H1 (cell line): Measurements from ENCODE around the gene TCERG1L. TPM values are rescaled to one million over a fixed set of nuclear protein-coding genes. Genes with fewer than 3 reads are reported as not detected.

ENCODE experiments used
- CTCF ChIA-PET: fragments of 300-600 bp; sonication (Branson Sonifier 250); formaldehyde crosslinking; loops from one replicate; lab custom pipeline; 2021; ENCODE audit not compliant: partially characterized antibody; lab: Charles Lee
- POLR2A ChIA-PET: fragments of 300-600 bp; sonication (Branson Sonifier 250); formaldehyde crosslinking; loops from one replicate; lab custom pipeline; 2021; ENCODE audit warnings: inconsistent platforms; ENCODE audit not compliant: partially characterized antibody; lab: Charles Lee
- DNase-seq, 2 experiments: peaks; one replicate each; pipeline versions ENCODE4 v3.0.0 to v3.0.0-alpha.2; 2010 to 2022; ENCODE audit warnings: low spot score in 2 of 2, low read depth in 1 of 2, mixed read lengths in 1 of 2
- FAIRE-seq: peaks from 2 replicates; lab custom pipeline; 2011; peaks lifted over from hg19 to GRCh38; lab: Jason Lieb, UNC
- H2AFZ ChIP-seq: 2 replicates; pipeline ENCODE4 v1.8.1; 2012; ENCODE audit warnings: low read length, inconsistent platforms
- H2AK5ac ChIP-seq: 2 replicates; pipeline ENCODE4 v1.6.1; 2013; ENCODE audit warnings: low read depth, low read length
- H2BK120ac ChIP-seq: replicated peaks from 2 replicates; pipeline ENCODE3; 2013; ENCODE audit warnings: low read depth, low read length, inconsistent platforms
- H2BK12ac ChIP-seq: 2 replicates; pipeline ENCODE4 v1.6.1; 2013; ENCODE audit warnings: low read depth, low read length
- H2BK15ac ChIP-seq: 2 replicates; pipeline ENCODE4 v1.6.1; 2013; ENCODE audit warnings: low read length
- H2BK20ac ChIP-seq: 2 replicates; pipeline ENCODE4 v1.6.1; 2013; ENCODE audit warnings: low read length
- H2BK5ac ChIP-seq: 2 replicates; pipeline ENCODE4 v1.6.1; 2013; ENCODE audit warnings: low read depth, low read length
- H3K14ac ChIP-seq: 2 replicates; pipeline ENCODE4 v1.6.1; 2013; ENCODE audit warnings: inconsistent platforms; ENCODE audit not compliant: insufficient read length
- H3K18ac ChIP-seq: 2 replicates; pipeline ENCODE4 v1.6.1; 2013; ENCODE audit warnings: low read length; ENCODE audit errors: extremely low read depth
- H3K23ac ChIP-seq: 2 replicates; pipeline ENCODE4 v1.6.1; 2013; ENCODE audit warnings: inconsistent platforms; ENCODE audit not compliant: insufficient read length
- H3K23me2 ChIP-seq: 2 replicates; pipeline ENCODE4 v1.6.1; 2013; ENCODE audit warnings: low read depth, low read length
- H3K27ac ChIP-seq: 2 replicates; pipeline ENCODE4 v1.6.1; 2011; ENCODE audit warnings: low read depth, low read length, inconsistent platforms
- H3K27me3 ChIP-seq, 4 experiments: replicated peaks in 1 of 4; 1 replicate in 1 of 4; 2 replicates in 3 of 4; pipeline versions ENCODE4 v1.6.1 to v1.8.1; 2011 to 2013; ENCODE audit warnings: low read length in 3 of 4, mild to moderate bottlenecking in 3 of 4, inconsistent platforms in 2 of 4, mixed read lengths in 2 of 4, moderate library complexity in 1 of 4; ENCODE audit not compliant: control insufficient read depth in 3 of 4, insufficient read depth in 3 of 4; ENCODE audit errors: extremely low read depth in 1 of 4
- H3K36me3 ChIP-seq, 4 experiments: 2 replicates each; pipeline versions ENCODE4 v1.6.1 to v1.8.1; 2011 to 2013; ENCODE audit warnings: mild to moderate bottlenecking in 4 of 4, low read length in 3 of 4, moderate library complexity in 2 of 4, control low read depth in 1 of 4, inconsistent platforms in 1 of 4; ENCODE audit not compliant: insufficient read depth in 4 of 4, control insufficient read depth in 2 of 4
- H3K4ac ChIP-seq: replicated peaks from 2 replicates; pipeline ENCODE3; 2013; ENCODE audit warnings: low read length, low read depth, mixed read lengths, inconsistent platforms; ENCODE audit not compliant: insufficient read length
- H3K4me1 ChIP-seq, 4 experiments: replicated peaks in 1 of 4; 1 replicate in 1 of 4; 2 replicates in 3 of 4; pipeline versions ENCODE4 v1.6.1 to v1.8.1; 2011 to 2013; ENCODE audit warnings: low read length in 3 of 4, inconsistent platforms in 2 of 4, mixed read lengths in 1 of 4; ENCODE audit not compliant: insufficient read depth in 4 of 4, control insufficient read depth in 3 of 4
- H3K4me2 ChIP-seq, 2 experiments: 2 replicates each; pipeline versions ENCODE4 v1.6.1 to v1.8.1; 2011 to 2013; ENCODE audit warnings: low read depth in 2 of 2, low read length in 2 of 2, control low read depth in 1 of 2, inconsistent platforms in 1 of 2, mild to moderate bottlenecking in 1 of 2; ENCODE audit not compliant: insufficient read depth in 1 of 2
- H3K4me3 ChIP-seq, 4 experiments: fragments of 200-600, 300-600 bp in 1 of 4; sonication (generic), shearing (Covaris generic), sonication (Bioruptor Twin) in 1 of 4; 2 replicates each; pipeline versions ENCODE4 v1.5.1 to v1.8.1; 2011 to 2016; ENCODE audit warnings: low read length in 4 of 4, low read depth in 3 of 4, control low read depth in 2 of 4, inconsistent platforms in 2 of 4, mild to moderate bottlenecking in 2 of 4, mixed read lengths in 1 of 4, moderate library complexity in 1 of 4; ENCODE audit not compliant: insufficient read depth in 2 of 4; ENCODE audit errors: extremely low read depth in 1 of 4
- H3K56ac ChIP-seq: replicated peaks from 2 replicates; pipeline ENCODE3; 2013; ENCODE audit warnings: low read depth, mild to moderate bottlenecking, mixed read lengths, low read length, inconsistent platforms; ENCODE audit not compliant: insufficient read length
- H3K79me1 ChIP-seq: 2 replicates; pipeline ENCODE4 v1.6.1; 2013; ENCODE audit warnings: low read depth, low read length, control low read depth
- H3K79me2 ChIP-seq, 2 experiments: 2 replicates each; pipeline versions ENCODE4 v1.6.1 to v1.8.1; 2012 to 2013; ENCODE audit warnings: low read length in 2 of 2, mild to moderate bottlenecking in 2 of 2, inconsistent platforms in 1 of 2; ENCODE audit not compliant: insufficient read depth in 2 of 2, control insufficient read depth in 1 of 2
- H3K9ac ChIP-seq, 4 experiments: replicated peaks in 1 of 4; 1 replicate in 1 of 4; 2 replicates in 3 of 4; pipeline versions ENCODE4 v1.6.1 to v1.8.1; 2011 to 2013; ENCODE audit warnings: low read depth in 3 of 4, low read length in 3 of 4, control low read depth in 2 of 4, mild to moderate bottlenecking in 2 of 4, moderate library complexity in 2 of 4, inconsistent platforms in 1 of 4; ENCODE audit errors: extremely low read depth in 1 of 4
- H3K9me3 ChIP-seq, 2 experiments: 2 replicates each; pipeline versions ENCODE4 v1.6.1 to v1.8.1; 2012 to 2013; ENCODE audit warnings: mild to moderate bottlenecking in 2 of 2, moderate library complexity in 2 of 2, control low read depth in 1 of 2, inconsistent platforms in 1 of 2, low read depth in 1 of 2, low read length in 1 of 2, mixed read lengths in 1 of 2; ENCODE audit not compliant: insufficient read depth in 2 of 2
- H4K20me1 ChIP-seq, 2 experiments: replicated peaks in 1 of 2; 2 replicates each; pipeline versions ENCODE3 to v1.8.1; 2011 to 2013; ENCODE audit warnings: inconsistent platforms in 2 of 2, low read length in 2 of 2, mild to moderate bottlenecking in 1 of 2; ENCODE audit not compliant: insufficient read depth in 2 of 2, control insufficient read depth in 1 of 2
- H4K5ac ChIP-seq: 2 replicates; pipeline ENCODE4 v1.6.1; 2013; ENCODE audit warnings: low read length, low read depth, mixed read lengths, inconsistent platforms; ENCODE audit not compliant: insufficient read length
- H4K8ac ChIP-seq: 2 replicates; pipeline ENCODE4 v1.8.0; 2013; ENCODE audit warnings: mild to moderate bottlenecking, moderate library complexity, low read length, inconsistent platforms; ENCODE audit not compliant: insufficient read depth; ENCODE audit errors: extremely low read depth
- H4K91ac ChIP-seq: replicated peaks from 2 replicates; pipeline ENCODE3; 2013; ENCODE audit warnings: low read length, mixed read lengths, inconsistent platforms; ENCODE audit not compliant: insufficient read length
- HDAC6 ChIP-seq: IDR thresholded peaks from one replicate; pipeline ENCODE4 v1.7.1; 2012; ENCODE audit warnings: low read depth, mild to moderate bottlenecking, inconsistent platforms, low read length, moderate library complexity
- POLR2A ChIP-seq, 2 experiments: IDR thresholded peaks; 1 replicate in 1 of 2; 2 replicates in 1 of 2; pipeline ENCODE4 v1.6.1; 2011; ENCODE audit warnings: low read depth in 2 of 2, low read length in 2 of 2, mild to moderate bottlenecking in 2 of 2; ENCODE audit errors: control extremely low read depth in 1 of 2
- TAF7 ChIP-seq: optimal IDR thresholded peaks from 2 replicates; pipeline ENCODE3; 2011; ENCODE audit warnings: low read depth, mild to moderate bottlenecking, inconsistent platforms, low read length, moderate library complexity, borderline replicate concordance
- WGBS, 2 experiments: shearing (Covaris generic) in 1 of 2; methylation state at CpG; one replicate each; pipeline versions ENCODE4 v1.1.6 to v1.1.7; 2013 to 2015; ENCODE audit warnings: low lambda C conversion rate in 2 of 2, mixed read lengths in 2 of 2, inconsistent platforms in 1 of 2, low coverage in 1 of 2, missing lambda C conversion rate in 1 of 2; ENCODE audit not compliant: insufficient replicate concordance in 2 of 2, insufficient coverage in 1 of 2, insufficient read length in 1 of 2; ENCODE audit errors: extremely low coverage in 1 of 2, missing lambda C conversion rate in 1 of 2; 5-methylcytosine and 5-hydroxymethylcytosine counted together
- polyA plus RNA-seq, 7 experiments: library from polyadenylated mRNA; depleted of rRNA in 3 of 7; stranded (reverse) in 5 of 7; unstranded in 2 of 7; fragments of >200 nt in 5 of 7; fragments of 200-250 nt in 2 of 7; gene quantifications; 1 replicate in 5 of 7; 2 replicates in 1 of 7; 4 replicates in 1 of 7; pipeline versions ENCODE4 v1.2.1 to v1.2.3, GENCODE V29; 2011 to 2013; ENCODE audit warnings: missing spikeins in 2 of 7, mixed read lengths in 2 of 7
- total RNA-seq: library from RNA; stranded (reverse); fragmentation: NEBNext Ultra II Directional; extraction: Animal tissue kit (Norgen Biotek cat#: 25700); gene quantifications from 2 replicates; pipeline ENCODE4 v1.2.1, GENCODE V29; 2021
- TF ChIP-seq, protein P1 (sequence below): IDR thresholded peaks from 2 replicates; pipeline ENCODE4 v1.6.1; 2011; ENCODE audit warnings: low read length, improper control_type of control experiment

Gene TCERG1L
- total and polyA plus RNA-seq, 2 of the 8 experiments (the other 6 are each of a cell fraction or from before 2014, with no cell fraction given), result 3.9 to 6.9 TPM

GRCh38 chr10:131207176-131207575, 104.3 kb downstream of the TCERG1L start:
- H2BK120ac ChIP-seq, result no peak overlapping the region
- H3K4me1 ChIP-seq, result no peaks in the 10 kb centered on the region
- H2BK20ac ChIP-seq, result no peak overlapping the region
- H2BK15ac ChIP-seq, result no peak overlapping the region
- no peak overlapping the region for H2AFZ ChIP-seq
- H3K79me2 ChIP-seq, result no peaks in the 10 kb centered on the region
- H3K9me3 ChIP-seq, result no peaks in the 10 kb centered on the region
- FAIRE-seq (no peak), DNase-seq (peak in 1 of 2 experiments; percentile 17)
- H4K20me1 ChIP-seq, result no peaks in the 10 kb centered on the region
- no peak overlapping the region for H3K4me2 ChIP-seq
- 93% methylated on average over 8 of the region's 8 CpGs; no CpG with 5 or more reads in 1 of the 2 experiments for WGBS, 2 experiments
- H2BK12ac ChIP-seq, result no peak overlapping the region
- H3K9ac ChIP-seq, result no peak overlapping the region
- H3K23ac ChIP-seq, result no peak overlapping the region
- no peak overlapping the region for H3K4me3 ChIP-seq
- POLR2A ChIA-PET, result no interaction called here
- no peak overlapping the region for H4K5ac ChIP-seq
- no peak overlapping the region for H3K18ac ChIP-seq
- H3K27ac ChIP-seq, result no peak overlapping the region
- H3K36me3 ChIP-seq, result no peaks in the 10 kb centered on the region
- no peak overlapping the region for H3K14ac ChIP-seq
- no peak overlapping the region for H4K8ac ChIP-seq
- no peaks in the 10 kb centered on the region for H3K23me2 ChIP-seq
- H2BK5ac ChIP-seq, result no peak overlapping the region
- CTCF ChIA-PET, result interaction anchor here (0.6 to 1.1 kb wide), 2 partner anchors 35 to 252 kb away, joined by 3 read pairs; no protein-coding TSS in a partner anchor
- H3K27me3 ChIP-seq, result no peaks in the 10 kb centered on the region
- no peak overlapping the region for H4K91ac ChIP-seq
- H3K56ac ChIP-seq, result no peak overlapping the region
- H3K4ac ChIP-seq, result no peak overlapping the region
- no peaks in the 10 kb centered on the region for H3K79me1 ChIP-seq
- H2AK5ac ChIP-seq, result no peak overlapping the region
- TF ChIP-seq HDAC6, result no peak
- no peak for TF ChIP-seq POLR2A (IDR thresholded peaks at IDR 0.05; ENCODE audit: control extremely low read depth in 1 of 2, low read depth in 2 of 2, low read length in 2 of 2)
- TF ChIP-seq, protein P1, sequence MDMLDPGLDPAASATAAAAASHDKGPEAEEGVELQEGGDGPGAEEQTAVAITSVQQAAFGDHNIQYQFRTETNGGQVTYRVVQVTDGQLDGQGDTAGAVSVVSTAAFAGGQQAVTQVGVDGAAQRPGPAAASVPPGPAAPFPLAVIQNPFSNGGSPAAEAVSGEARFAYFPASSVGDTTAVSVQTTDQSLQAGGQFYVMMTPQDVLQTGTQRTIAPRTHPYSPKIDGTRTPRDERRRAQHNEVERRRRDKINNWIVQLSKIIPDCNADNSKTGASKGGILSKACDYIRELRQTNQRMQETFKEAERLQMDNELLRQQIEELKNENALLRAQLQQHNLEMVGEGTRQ, result no peak
- no peak for TF ChIP-seq TAF7
